GM12801 (cell line): ENCODE measurements around the gene GRK2.

Source experiments
- TF ChIP-seq, protein P1 (sequence below): IDR thresholded peaks from one replicate; pipeline ENCODE4 v1.5.1; 2011; ENCODE audit warnings: control low read depth; ENCODE audit not compliant: insufficient read length; ENCODE audit errors: extremely low read depth

Gene GRK2

DNA sequence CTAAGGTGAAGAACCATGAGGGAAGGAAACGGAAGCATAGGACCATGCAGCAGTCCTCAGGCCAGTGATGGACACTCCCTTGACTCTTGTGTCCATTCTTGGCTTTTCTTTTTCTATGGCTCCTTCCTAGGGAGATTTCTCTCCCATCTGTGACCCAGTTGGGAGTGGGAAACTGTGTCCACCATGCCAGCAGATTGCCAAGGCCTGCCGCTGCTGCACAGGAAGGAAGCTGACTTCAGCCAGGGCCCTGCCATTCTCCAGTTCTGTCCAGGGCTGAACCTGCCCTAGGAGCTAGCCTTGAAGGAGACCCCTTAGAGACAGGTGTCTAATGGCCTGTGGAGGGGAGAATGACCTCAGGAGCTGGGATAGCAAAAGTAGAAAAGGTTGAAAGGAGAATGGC lies 54.4 kb downstream of the GRK2 start:
- TF ChIP-seq, protein P1, sequence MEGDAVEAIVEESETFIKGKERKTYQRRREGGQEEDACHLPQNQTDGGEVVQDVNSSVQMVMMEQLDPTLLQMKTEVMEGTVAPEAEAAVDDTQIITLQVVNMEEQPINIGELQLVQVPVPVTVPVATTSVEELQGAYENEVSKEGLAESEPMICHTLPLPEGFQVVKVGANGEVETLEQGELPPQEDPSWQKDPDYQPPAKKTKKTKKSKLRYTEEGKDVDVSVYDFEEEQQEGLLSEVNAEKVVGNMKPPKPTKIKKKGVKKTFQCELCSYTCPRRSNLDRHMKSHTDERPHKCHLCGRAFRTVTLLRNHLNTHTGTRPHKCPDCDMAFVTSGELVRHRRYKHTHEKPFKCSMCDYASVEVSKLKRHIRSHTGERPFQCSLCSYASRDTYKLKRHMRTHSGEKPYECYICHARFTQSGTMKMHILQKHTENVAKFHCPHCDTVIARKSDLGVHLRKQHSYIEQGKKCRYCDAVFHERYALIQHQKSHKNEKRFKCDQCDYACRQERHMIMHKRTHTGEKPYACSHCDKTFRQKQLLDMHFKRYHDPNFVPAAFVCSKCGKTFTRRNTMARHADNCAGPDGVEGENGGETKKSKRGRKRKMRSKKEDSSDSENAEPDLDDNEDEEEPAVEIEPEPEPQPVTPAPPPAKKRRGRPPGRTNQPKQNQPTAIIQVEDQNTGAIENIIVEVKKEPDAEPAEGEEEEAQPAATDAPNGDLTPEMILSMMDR, result no peak

DNA sequence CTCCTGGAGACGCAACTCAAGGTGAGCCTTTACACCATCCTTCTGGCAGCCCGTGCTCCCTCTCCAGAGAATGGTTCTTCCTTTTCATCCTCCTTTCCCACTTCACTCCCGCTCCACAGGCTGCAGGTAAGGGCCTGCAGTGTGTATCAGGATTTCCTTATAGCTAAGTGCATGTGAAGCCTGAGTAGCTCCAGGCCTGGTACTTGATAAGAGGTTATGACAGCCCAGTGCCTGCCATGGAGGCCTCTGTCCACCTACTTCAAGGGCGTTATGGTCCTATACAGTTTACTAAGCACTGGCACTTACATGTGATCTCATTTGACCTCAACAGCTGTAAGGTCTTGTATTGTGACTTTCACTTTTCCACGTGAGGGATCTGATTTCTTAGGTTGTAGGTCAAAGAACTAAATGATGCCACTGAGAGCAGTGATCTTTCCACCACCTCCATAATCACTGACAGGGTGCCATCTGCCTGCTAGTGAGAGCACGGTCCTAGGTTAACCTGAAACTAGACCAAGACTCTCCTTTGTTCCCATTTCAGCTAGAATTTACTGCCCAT lies 55.1 kb downstream of the GRK2 start:
- TF ChIP-seq, protein P1, result no peak

DNA sequence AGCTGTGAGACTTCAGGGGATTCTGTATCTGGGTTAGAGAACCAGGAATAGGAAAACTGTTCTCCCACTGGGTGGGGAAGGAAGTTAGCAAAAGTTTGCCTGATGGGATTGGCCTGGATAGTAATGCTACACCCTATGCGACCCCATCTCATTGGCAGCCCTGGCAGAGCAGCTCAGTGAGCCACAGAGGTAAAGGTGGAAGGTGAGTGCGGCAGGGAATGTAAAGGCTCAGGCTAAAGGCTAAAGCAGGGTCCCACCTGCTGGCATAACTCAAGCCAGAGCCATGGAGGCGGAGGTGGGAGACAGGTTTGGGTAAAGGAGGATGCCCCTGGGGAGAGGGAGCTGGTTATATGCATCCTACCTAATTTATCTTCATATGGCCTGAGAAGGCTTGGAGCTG lies 55.8 kb downstream of the GRK2 start:
- TF ChIP-seq, protein P1, result no peak

DNA sequence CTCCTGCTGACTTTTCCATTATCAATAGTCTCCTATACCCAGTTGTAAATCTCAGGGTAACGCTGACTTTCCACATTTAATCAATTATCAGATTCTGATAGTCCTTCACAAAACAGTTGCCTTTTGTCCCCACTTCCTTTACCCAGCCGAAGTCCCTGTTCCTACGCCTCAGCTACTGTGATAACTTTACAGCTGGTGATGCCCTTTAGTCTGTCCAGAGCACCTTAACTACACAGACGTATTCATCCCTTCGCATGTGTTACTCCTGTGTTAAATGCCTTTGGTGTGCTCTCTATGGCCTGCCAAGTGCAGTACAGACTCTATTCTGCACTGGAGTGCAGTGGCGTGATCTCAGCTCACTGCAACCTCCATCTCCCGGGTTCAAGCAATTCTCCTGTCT lies 57.3 kb downstream of the GRK2 start:
- TF ChIP-seq, protein P1, result no peak

DNA sequence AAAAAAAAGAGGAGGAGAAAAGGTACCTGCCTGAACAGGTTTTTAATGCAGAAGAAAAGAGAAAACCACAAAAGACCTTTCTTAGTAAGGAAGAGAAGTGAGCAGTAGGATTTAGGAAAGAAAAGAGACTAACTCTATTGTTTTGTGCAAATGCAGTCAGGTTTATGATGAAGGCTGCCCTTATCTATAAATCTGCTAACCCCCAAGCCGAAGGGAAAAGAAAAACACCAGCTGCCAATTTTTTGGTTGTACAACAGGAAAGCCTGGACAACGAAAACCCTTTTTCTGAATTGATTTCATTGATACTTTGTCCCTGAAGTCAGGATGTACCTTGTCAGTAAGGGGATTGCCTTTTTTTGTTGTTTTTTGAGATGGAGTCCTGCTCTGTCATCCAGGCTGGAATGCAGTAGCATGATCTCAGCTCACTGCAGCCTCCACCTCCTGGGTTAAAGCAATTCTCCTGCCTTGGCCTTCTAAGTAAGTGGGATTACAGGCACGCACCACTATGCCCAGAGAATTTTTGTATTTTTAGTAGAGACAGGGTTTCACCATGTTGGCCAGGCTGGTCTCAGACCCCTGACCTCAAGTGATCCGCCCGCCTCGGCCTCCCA lies 65.9 kb downstream of the GRK2 start:
- TF ChIP-seq, protein P1, result no peak
